CD4-positive, alpha-beta T cell treated with Interleukin-12 subunit alpha and Interleukin-12 subunit beta, for 1 hour (primary cell): Measurements from ENCODE around the gene SLC15A2.

Experiments used
- DNase-seq: peaks from one replicate; pipeline ENCODE4 v3.0.0-alpha.2; 2020

SLC15A2 gene

DNA sequence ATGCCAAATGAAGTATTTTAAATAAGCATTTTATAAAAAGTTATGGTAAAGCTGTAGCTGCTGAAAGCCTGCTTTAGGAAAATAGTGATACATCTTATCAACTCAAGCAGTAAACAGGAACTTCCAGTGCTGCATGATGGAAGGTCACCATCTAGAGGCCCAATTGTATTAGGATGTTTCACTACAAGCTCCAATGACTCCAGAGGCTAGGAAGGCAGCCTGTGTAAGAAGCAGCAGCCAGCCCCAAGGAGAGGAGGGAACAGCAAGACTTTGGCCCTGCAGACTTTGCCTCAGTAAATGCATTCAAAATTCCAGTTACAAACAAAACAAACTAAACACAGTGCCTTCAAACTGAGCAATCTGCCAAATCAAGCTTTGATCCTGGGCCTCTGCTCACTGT is 95.7 kb downstream of the SLC15A2 start:
- DNase-seq: no peak

DNA sequence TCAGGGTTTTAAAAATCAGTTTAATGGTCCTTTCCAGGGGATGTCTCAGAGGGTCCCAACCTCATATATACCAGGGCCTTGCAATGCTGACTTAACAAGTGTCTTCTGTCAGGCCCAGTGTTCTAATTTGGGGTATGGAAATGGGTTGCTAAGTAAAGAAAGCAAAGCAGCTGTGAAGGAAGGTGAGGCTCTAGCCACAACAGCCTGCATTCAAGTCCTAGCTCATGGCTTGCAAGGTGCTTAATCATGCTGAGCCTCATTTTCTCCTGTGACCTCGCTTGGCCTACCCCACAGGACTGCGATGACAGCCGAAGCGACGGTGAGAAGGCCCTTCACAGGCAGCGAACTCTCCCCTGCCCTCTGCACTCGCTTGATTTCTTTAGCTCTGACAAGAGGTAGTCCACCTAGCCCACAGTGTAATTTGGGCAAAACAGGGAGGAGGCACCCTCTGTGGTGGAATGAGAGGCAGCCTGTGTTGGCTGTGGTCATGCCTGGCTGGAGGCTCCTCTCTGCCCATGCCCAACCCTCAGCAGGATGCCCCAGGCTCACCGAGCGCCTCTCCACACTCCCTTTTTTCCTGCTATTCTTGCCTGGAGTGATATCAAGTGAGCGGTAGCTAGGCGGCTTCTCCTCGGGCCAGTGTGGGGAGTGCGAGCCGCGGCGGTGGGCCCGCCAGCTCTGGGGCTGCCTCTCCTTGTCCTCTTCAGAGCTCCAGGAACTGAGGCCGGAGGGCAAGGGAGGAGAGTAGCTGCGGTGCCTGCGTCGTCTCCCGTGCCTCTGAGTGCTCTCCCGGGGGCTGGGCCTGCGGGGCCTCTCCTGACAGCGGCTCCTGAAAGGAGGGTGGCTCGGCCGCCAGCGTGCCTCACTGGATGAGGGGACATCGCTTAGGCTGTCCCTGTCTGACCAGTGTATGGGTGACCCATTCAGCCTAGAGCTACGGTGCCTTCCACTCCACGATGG is 98.7 kb downstream of the SLC15A2 start:
- DNase-seq: no peak
